HepG2 (cell line): ENCODE data around the gene HAP1. TPM values are rescaled to one million over a fixed set of nuclear protein-coding genes. Genes with fewer than 3 reads are reported as not detected.

Source experiments
- ELF3 ChIP-seq: IDR thresholded peaks from 2 replicates; pipeline ENCODE4 v1.6.1; 2016; ENCODE audit warnings: missing genetic modification reagents, missing compliant biosample characterization
- GTF3A ChIP-seq: sonication (generic); formaldehyde crosslinking; conservative IDR thresholded peaks from 2 replicates; pipeline ENCODE4 v1.4.0; 2020; ENCODE audit warnings: mild to moderate bottlenecking, missing genetic modification reagents
- HMGXB3 ChIP-seq: sonication (generic); formaldehyde crosslinking; IDR thresholded peaks from 2 replicates; pipeline ENCODE4 v1.4.0; 2020; ENCODE audit warnings: missing genetic modification reagents, borderline replicate concordance
- HOXA3 ChIP-seq: sonication (generic); formaldehyde crosslinking; IDR thresholded peaks from 2 replicates; pipeline ENCODE4 v1.5.0; 2020; ENCODE audit warnings: missing genetic modification reagents
- LCORL ChIP-seq, 2 experiments: fragments of 450-650 bp in 1 of 2; sonication (generic) in 1 of 2; formaldehyde crosslinking in 1 of 2; IDR thresholded peaks; 2 replicates each; pipeline versions ENCODE4 v1.5.0 to v1.6.1; 2017 to 2020; ENCODE audit warnings: antibody characterized with exemption in 1 of 2, missing genetic modification reagents in 1 of 2
- MAFG ChIP-seq: sonication (generic); formaldehyde crosslinking; IDR thresholded peaks from 2 replicates; pipeline ENCODE4 v1.5.1; 2020; ENCODE audit warnings: mild to moderate bottlenecking, missing genetic modification reagents
- MYNN ChIP-seq: sonication (generic); formaldehyde crosslinking; IDR thresholded peaks from 2 replicates; pipeline ENCODE4 v1.4.0; 2020; ENCODE audit warnings: mild to moderate bottlenecking, low read depth, missing genetic modification reagents
- NCOA2 ChIP-seq: sonication (generic); formaldehyde crosslinking; IDR thresholded peaks from 2 replicates; pipeline ENCODE4 v1.8.0; 2022; ENCODE audit warnings: inconsistent platforms
- PAWR ChIP-seq: sonication (generic); formaldehyde crosslinking; IDR thresholded peaks from 2 replicates; pipeline ENCODE4 v1.4.0; 2020; ENCODE audit warnings: missing genetic modification reagents, mild to moderate bottlenecking, borderline replicate concordance
- PHF20 ChIP-seq: sonication (generic); formaldehyde crosslinking; IDR thresholded peaks from 2 replicates; pipeline ENCODE4 v1.5.0; 2020; ENCODE audit warnings: mild to moderate bottlenecking, missing genetic modification reagents
- PRPF4 ChIP-seq: fragments of 200-400 bp; formaldehyde crosslinking; IDR thresholded peaks from 2 replicates; pipeline ENCODE4 v1.6.1; 2016; ENCODE audit warnings: low read length, low read depth; ENCODE audit not compliant: poor library complexity, severe bottlenecking
- RARA ChIP-seq: IDR thresholded peaks from 2 replicates; pipeline ENCODE4 v1.6.1; 2016; ENCODE audit warnings: missing genetic modification reagents, missing compliant biosample characterization
- RBM22 ChIP-seq: fragments of 200-400 bp; formaldehyde crosslinking; optimal IDR thresholded peaks from 2 replicates; pipeline ENCODE3; 2017; ENCODE audit warnings: mild to moderate bottlenecking, low read length, moderate library complexity
- REST ChIP-seq, 2 experiments: IDR thresholded peaks; 2 replicates each; pipeline ENCODE4 v1.6.1; 2011 to 2012; ENCODE audit warnings: low read length in 2 of 2, borderline replicate concordance in 1 of 2, low read depth in 1 of 2, mild to moderate bottlenecking in 1 of 2, moderate library complexity in 1 of 2
- SKI ChIP-seq: fragments of 450-650 bp; IDR thresholded peaks from one replicate; pipeline ENCODE4 v1.6.1; 2018; ENCODE audit warnings: mild to moderate bottlenecking; ENCODE audit not compliant: partially characterized antibody
- ZC3H13 ChIP-seq: sonication (generic); formaldehyde crosslinking; IDR thresholded peaks from 2 replicates; pipeline ENCODE4 v1.8.1; 2023; ENCODE audit warnings: mild to moderate bottlenecking, missing genetic modification reagents, moderate library complexity
- ZGPAT ChIP-seq: IDR thresholded peaks from 2 replicates; pipeline ENCODE4 v1.6.1; 2016; ENCODE audit warnings: mild to moderate bottlenecking
- ZNF17 ChIP-seq: sonication (generic); formaldehyde crosslinking; IDR thresholded peaks from 2 replicates; pipeline ENCODE4 v1.5.0; 2020; ENCODE audit warnings: mild to moderate bottlenecking, missing genetic modification reagents
- ZNF460 ChIP-seq: sonication (generic); formaldehyde crosslinking; IDR thresholded peaks from 2 replicates; pipeline ENCODE4 v1.5.1; 2020; ENCODE audit warnings: missing genetic modification reagents, mild to moderate bottlenecking, borderline replicate concordance
- ZNF790 ChIP-seq: sonication (generic); formaldehyde crosslinking; IDR thresholded peaks from 2 replicates; pipeline ENCODE4 v1.8.0; 2022; ENCODE audit warnings: missing genetic modification reagents, mild to moderate bottlenecking, borderline replicate concordance
- polyA plus RNA-seq, 8 experiments: library from polyadenylated mRNA; depleted of rRNA in 3 of 8; stranded (reverse) in 7 of 8; unstranded in 1 of 8; fragments of >200 nt; fragmentation: Illumina TruSeq in 4 of 8; extraction: Trizol in 4 of 8; gene quantifications; 2 replicates each; pipeline versions ENCODE4 v1.2.1 to v1.2.3, GENCODE V29; 2011 to 2016; ENCODE audit warnings: low read depth in 4 of 8, missing spikeins in 1 of 8, mixed read lengths in 1 of 8; ENCODE audit not compliant: insufficient read depth in 1 of 8
- total RNA-seq, 5 experiments: library from RNA; depleted of rRNA; stranded (reverse); fragments of >200 nt; fragmentation: Illumina TruSeq; extraction: Trizol; gene quantifications; 2 replicates each; pipeline ENCODE4 v1.2.3, GENCODE V29; 2016; ENCODE audit warnings: low read depth in 1 of 5

Gene HAP1
- total and polyA plus RNA-seq, 2 of the 13 experiments (the other 11 are each of a cell fraction or from before 2014, with no cell fraction given) = 0.07 TPM

GRCh38 chr17:41777574-41778188, 43.2 kb upstream of the HAP1 start (continued):
- no peak for TF ChIP-seq ZC3H13 (CRISPR knock-in tag)
- no peak for TF ChIP-seq RBM22
- TF ChIP-seq SKI = peak; percentile 8
- peak; percentile 50; the same call in 1 of the 2 replicates for TF ChIP-seq NCOA2 (CRISPR knock-in tag)
- no peak for TF ChIP-seq LCORL (IDR thresholded peaks at IDR 0.05)
- TF ChIP-seq LCORL (CRISPR knock-in tag; IDR thresholded peaks at IDR 0.05) = peak; percentile 85; the same call in 1 of the 2 replicates
- peak; percentile 58 for TF ChIP-seq RARA
- TF ChIP-seq HOXA3 (CRISPR knock-in tag) = peak; percentile 62
- TF ChIP-seq ELF3 (CRISPR knock-in tag) = peak; percentile 77
- 0 out of 2 replicates have a peak, but pooled peaks have one; percentile 49 for TF ChIP-seq PAWR (CRISPR knock-in tag)
- TF ChIP-seq PRPF4 = no peak
- TF ChIP-seq PHF20 (CRISPR knock-in tag) = 0 out of 2 replicates have a peak, but pooled peaks have one; percentile 8
- peak; percentile 38; the same call in 1 of the 2 replicates for TF ChIP-seq ZNF790 (CRISPR knock-in tag)
- peak; percentile 17; the same call in 1 of the 2 replicates for TF ChIP-seq HMGXB3
- peak; percentile 40; the same call in 1 of the 2 replicates for TF ChIP-seq ZNF460
- TF ChIP-seq MAFG (CRISPR knock-in tag) = no peak
- TF ChIP-seq MYNN (CRISPR knock-in tag) = 0 out of 2 replicates have a peak, but pooled peaks have one; percentile 3
- peak; percentile 71 for TF ChIP-seq ZGPAT (CRISPR knock-in tag)
- no peak for TF ChIP-seq ZNF17
- TF ChIP-seq REST (IDR thresholded peaks at IDR 0.05; ENCODE audit: borderline replicate concordance in 1 of 2, low read depth in 1 of 2, low read length in 2 of 2) = peak in 1 of 2 experiments; percentile 44; a peak in 2 of 4 replicates
- TF ChIP-seq GTF3A (CRISPR knock-in tag) = 0 out of 2 replicates have a peak, but pooled peaks have one; percentile 26
